K562 (cell line): ENCODE results near the gene PPY.

Experiments used
- CBFB ChIP-seq: sonication (generic); formaldehyde crosslinking; IDR thresholded peaks from 2 replicates; pipeline ENCODE4 v1.4.0; 2020; ENCODE audit warnings: mild to moderate bottlenecking, missing genetic modification reagents
- CTCF ChIP-seq, 3 experiments: IDR thresholded peaks in 2 of 3; conservative IDR thresholded peaks in 1 of 3; 2 replicates each; pipeline ENCODE4 v1.5.1; 2011 to 2012; ENCODE audit warnings: low read length in 3 of 3, mild to moderate bottlenecking in 3 of 3, control low read depth in 2 of 3, improper control_type of control experiment in 1 of 3, inconsistent platforms in 1 of 3, low read depth in 1 of 3, mixed read lengths in 1 of 3, moderate library complexity in 1 of 3; ENCODE audit not compliant: insufficient read depth in 2 of 3
- JUN ChIP-seq, 2 experiments: sonication (generic) in 1 of 2; formaldehyde crosslinking in 1 of 2; IDR thresholded peaks; 2 replicates each; pipeline versions ENCODE4 v1.6.1 to v1.8.0; 2012 to 2022; ENCODE audit warnings: borderline replicate concordance in 2 of 2, mild to moderate bottlenecking in 2 of 2, improper control_type of control experiment in 1 of 2, low read depth in 1 of 2, low read length in 1 of 2, missing genetic modification reagents in 1 of 2
- POLR2A ChIP-seq: fragments of 450-650 bp; conservative IDR thresholded peaks from 2 replicates; pipeline ENCODE4 v1.6.1; 2016
- POLR2AphosphoS2 ChIP-seq: IDR thresholded peaks from 2 replicates; pipeline ENCODE4 v1.6.1; 2012; ENCODE audit warnings: low read length, improper control_type of control experiment
- RAD21 ChIP-seq, 2 experiments: fragments of 250-450 bp in 1 of 2; fragments of 450-650 bp in 1 of 2; sonication (Bioruptor Pico) in 1 of 2; formaldehyde crosslinking in 1 of 2; IDR thresholded peaks in 1 of 2; conservative IDR thresholded peaks in 1 of 2; 2 replicates each; pipeline versions ENCODE4 v1.4.0 to v1.8.0; 2020 to 2022; ENCODE audit warnings: mild to moderate bottlenecking in 2 of 2, moderate library complexity in 1 of 2
- SNIP1 ChIP-seq: fragments of 450-650 bp; IDR thresholded peaks from 2 replicates; pipeline ENCODE4 v1.7.1; 2017; ENCODE audit warnings: low read depth, mild to moderate bottlenecking
- SREBF1 ChIP-seq: fragments of 150-350 bp; IDR thresholded peaks from 2 replicates; pipeline ENCODE4 v1.6.1; 2014; ENCODE audit warnings: antibody characterized with exemption, low read depth, low read length, borderline replicate concordance
- USF2 ChIP-seq: sonication (generic); formaldehyde crosslinking; IDR thresholded peaks from 2 replicates; pipeline ENCODE4 v1.5.0; 2020; ENCODE audit warnings: missing genetic modification reagents
- ZC3H8 ChIP-seq: fragments of 450-650 bp; IDR thresholded peaks from 2 replicates; pipeline ENCODE4 v1.6.1; 2017
- ZNF124 ChIP-seq: sonication (generic); formaldehyde crosslinking; IDR thresholded peaks from 2 replicates; pipeline ENCODE4 v1.8.1; 2022; ENCODE audit warnings: missing genetic modification reagents
- ZNF24 ChIP-seq: fragments of 450-650 bp; IDR thresholded peaks from 2 replicates; pipeline ENCODE4 v1.6.1; 2016

GRCh38 chr17:43975898-43976297 lies 33.6 kb upstream of the PPY start:
- TF ChIP-seq POLR2AphosphoS2 (no peak), SREBF1 (no peak), CTCF (IDR thresholded peaks at IDR 0.05 in 2 of 3, conservative IDR thresholded peaks at IDR 0.05 in 1 of 3; ENCODE audit: insufficient read depth in 2 of 3, low read depth in 1 of 3, low read length in 3 of 3) (no peak), SNIP1 (no peak), RAD21 (CRISPR knock-in tag; conservative IDR thresholded peaks at IDR 0.05 in 1 of 2, IDR thresholded peaks at IDR 0.05 in 1 of 2) (no peak), JUN (IDR thresholded peaks at IDR 0.05; ENCODE audit: borderline replicate concordance, low read depth, low read length) (no peak), JUN (CRISPR knock-in tag; IDR thresholded peaks at IDR 0.05; ENCODE audit: borderline replicate concordance) (no peak), USF2 (CRISPR knock-in tag) (no peak), CBFB (CRISPR knock-in tag) (no peak), ZNF24 (no peak), ZNF124 (CRISPR knock-in tag) (no peak), POLR2A (no peak), ZC3H8 (no peak)
